GM19328 (cell line): ENCODE data around the gene SOCS4.
A peak's percentile ranks its signal among the peaks of the same experiment; 100 is the strongest.

Source experiments
- ATAC-seq: cut with Tn5 transposase; IDR thresholded peaks from one replicate; pipeline ENCODE4 v1.9.1; 2021; ENCODE audit warnings: mild to moderate bottlenecking, moderate library complexity; ENCODE audit not compliant: unreplicated experiment

Gene SOCS4

DNA sequence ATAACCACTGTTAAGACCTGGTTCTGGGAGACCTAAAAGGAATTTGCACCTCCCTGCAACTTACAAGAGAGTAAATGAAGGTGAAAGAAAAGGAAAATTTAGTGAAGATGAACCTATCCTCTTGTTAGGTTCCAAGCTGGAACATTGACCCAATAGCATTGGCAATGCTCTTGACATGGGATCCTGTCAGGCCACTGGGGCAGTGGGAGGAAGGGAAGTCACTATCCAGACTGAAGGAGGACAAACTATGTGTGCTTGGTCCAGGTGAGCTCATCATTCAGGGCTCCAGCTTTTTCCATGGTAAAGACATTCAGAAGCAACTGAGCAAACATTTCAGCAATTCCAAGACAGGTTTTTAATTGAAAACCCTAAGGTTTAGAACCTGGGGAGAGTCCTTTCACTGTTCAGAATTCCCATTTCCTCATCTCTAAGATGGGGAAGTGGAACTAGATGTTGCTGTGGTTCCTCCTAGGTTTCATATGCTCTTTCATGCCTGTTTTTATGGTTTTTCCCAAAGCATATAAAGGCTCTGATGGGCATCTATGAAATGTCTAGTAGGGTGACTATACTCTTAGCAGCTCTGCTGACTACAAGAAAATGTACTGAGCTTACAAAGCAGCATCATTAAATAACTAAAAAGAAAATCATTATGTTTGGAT, 57.5 kb downstream of the SOCS4 start:
- no peak for ATAC-seq

DNA sequence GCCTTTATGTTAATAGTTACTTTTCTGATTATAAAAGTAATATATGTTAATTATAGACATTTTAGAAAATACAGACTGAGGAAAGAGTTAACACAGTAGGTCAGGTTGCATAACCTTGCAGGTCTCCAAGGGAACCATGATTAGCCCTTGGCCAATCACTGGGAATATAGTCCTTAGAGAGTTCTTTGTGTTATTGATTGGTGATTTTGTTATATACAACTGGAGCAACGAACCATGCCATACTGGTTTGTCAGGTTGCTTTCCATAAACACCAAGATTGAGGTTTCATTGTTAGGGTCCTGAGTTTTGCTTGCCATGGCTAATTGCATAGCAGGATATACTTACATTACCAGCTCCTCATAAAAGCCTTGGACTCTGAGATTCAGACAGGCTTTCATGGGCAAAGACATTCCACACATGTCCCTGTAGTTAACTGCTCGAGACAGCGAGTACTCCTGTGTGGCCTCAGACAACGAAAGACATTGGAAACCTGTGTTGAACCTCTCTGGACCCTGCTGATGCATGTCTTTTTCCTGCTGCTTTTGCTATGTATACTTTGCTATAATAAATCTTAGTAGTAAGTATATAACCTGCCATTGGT, 58.1 kb downstream of the SOCS4 start:
- ATAC-seq: no peak

GRCh38 chr14:55086938-55087337, 59.9 kb downstream of the SOCS4 start:
- ATAC-seq: no peak

GRCh38 chr14:55088356-55088755, 61.3 kb downstream of the SOCS4 start:
- ATAC-seq: no peak

DNA sequence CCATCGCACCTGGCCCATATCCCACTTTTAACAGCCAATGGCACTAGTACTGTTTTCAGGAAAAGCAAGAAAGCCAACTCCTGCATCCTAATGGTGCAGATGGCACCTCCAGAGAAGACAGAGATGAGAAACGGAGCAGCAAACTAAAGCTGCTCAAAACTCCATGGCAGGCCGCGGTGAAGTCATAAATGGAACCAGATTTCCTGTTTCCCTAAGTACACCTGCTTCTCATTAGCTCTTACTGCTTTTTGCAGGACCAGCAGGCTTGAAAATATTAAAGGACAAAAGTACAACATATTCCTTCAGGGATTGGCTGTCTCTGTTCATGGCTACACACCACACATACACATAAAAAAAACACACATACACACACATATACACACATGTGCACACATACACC, 65.3 kb downstream of the SOCS4 start:
- ATAC-seq: no peak

GRCh38 chr14:55094292-55095157, 67.5 kb downstream of the SOCS4 start:
- no peak for ATAC-seq

DNA sequence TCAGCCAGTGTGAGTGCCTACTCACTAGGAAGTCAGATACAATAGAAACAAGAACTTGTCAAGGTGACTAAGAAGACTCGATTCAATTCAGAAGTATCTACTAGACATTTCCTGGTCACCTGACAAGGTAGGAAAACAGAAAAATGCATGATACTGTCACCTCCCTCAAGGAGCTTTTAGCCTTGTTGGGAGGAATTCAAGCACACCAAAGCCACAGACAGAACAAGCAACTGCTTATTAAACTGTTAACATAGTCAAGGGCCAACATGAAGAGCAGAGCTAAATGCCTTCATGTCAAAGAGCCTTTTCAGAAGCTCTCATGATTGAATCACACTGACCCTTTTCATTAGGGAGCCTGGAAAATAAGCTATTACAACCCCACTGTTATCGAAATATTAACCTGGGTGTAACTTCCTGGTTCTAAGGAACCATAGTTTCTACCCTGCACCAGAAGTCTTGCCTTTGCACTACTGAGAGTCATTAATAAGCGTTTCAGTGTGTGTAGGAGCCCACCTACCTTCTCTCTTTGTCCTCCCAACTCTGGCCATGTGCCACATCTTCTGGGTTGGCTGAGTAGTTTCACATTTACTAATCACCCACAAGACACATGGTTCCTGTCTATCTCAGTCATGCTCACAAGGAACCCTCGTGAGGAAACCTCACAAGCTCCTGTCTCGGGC, 71.0 kb downstream of the SOCS4 start:
- ATAC-seq: peak; percentile 67

GRCh38 chr14:55098561-55098898, 71.5 kb downstream of the SOCS4 start:
- ATAC-seq: no peak
